NCI-H82 treated with DMSO at 0.1 percent for 48 hours (cell line): ENCODE results near the gene TMEM92.
A peak's percentile ranks its signal among the peaks of the same experiment; 100 is the strongest.
"Not testable (repeated sequence)": the region's sequence is repeated elsewhere in the genome, so short reads cannot be mapped to it uniquely, and the experiment has no call there.

ENCODE experiments used
- DNase-seq: peaks from one replicate; lab custom pipeline; 2025; ENCODE audit not compliant: unreplicated experiment; lab: John Stamatoyannopoulos, UW

The TMEM92 gene

GRCh38 chr17:50297407-50297865 is 23.2 kb downstream of the TMEM92 start:
- peak; percentile 20 for DNase-seq

DNA sequence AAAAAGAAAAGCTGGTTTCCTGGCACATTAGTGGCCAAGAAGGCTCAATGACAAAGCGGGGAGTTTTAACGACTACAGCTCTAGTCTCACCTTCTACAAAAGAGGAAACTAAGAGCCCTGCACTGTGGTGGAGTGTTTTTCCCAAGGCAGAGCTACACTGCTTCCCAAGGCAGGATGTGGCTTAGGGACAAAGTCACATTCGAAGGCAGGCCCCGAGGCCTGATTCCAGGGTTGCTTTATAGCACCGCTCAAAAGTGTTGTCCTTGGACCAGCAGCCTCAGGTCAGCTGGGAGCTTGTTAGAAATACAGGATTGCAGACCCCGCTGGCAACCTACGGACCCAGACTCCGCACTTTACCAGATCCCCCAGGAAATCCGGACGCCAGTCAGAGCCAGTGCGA is 23.8 kb downstream of the TMEM92 start:
- DNase-seq: no peak

GRCh38 chr17:50299776-50300175 is 25.5 kb downstream of the TMEM92 start:
- no peak for DNase-seq

DNA sequence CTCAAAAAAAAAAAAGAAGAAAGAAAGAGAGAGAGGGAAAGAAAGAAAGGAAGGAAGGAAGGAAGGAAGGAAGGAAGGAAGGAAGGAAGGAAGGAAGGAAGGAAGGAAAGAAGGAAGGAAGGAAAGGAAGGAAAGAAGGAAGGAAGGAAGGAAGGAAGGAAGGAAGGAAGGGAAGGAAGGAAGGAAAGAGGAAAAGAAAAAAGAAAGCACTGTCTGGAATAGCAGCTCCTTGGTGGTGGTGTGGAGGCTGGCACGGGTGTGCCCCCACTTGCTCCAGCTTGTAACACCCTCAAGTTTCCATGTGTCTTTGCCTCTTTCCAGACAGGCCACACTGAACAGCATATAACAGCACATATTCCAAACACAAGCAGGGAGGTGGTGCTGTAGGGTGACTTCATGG is 26.6 kb downstream of the TMEM92 start:
- DNase-seq: not testable (repeated sequence)

DNA sequence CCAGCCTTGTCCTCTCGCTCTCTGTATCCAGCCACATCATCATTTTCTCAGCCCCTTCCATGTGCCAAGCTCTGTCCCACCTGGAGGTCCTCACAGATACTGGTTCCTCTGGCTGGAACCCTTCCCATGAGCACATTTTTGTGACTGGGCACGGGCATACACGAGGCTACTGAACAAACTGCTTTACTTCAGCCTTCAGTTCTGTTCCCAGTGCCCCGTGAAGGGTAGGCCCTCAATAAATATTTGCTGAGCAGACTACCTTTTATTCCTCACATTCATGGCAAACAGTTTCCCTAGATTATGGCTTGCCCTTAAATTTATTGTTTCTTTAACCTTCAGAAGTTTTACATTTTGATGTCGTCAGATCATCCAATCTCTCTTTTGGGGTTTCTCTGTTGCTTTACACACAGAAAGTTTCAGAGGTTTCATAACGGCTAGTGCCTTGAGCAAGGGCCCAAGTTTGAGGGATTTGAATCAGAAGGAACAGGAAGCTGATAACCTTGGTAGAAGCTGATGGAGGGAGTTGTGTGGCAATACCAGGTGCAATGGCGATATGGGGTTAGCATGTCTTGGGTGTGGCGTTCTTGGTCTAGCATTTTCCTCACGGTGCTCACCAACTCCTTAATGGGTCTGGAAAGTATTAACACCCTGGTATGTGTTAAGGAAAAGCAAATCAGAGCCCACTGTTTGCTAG is 27.8 kb downstream of the TMEM92 start:
- no peak for DNase-seq

DNA sequence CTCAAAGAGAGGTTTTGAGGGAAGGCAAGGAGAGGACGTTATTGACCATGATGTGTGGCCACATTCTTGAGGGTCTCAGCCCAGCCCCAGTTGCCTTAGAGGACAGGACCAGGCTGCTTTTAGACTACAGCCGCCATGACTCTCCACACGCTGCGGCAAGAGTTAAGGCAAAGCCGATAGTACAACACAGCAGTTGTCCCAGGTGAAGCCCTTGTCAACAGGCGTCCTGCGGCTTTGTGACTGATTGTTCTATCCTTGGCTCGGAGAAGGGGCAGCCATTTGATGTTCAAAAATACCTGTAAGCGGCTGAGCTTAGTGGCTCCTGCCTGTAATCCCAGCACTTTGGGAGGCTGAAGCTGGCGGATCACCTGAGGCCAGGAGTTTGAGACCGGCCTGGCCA is 28.8 kb downstream of the TMEM92 start:
- DNase-seq: no peak

DNA sequence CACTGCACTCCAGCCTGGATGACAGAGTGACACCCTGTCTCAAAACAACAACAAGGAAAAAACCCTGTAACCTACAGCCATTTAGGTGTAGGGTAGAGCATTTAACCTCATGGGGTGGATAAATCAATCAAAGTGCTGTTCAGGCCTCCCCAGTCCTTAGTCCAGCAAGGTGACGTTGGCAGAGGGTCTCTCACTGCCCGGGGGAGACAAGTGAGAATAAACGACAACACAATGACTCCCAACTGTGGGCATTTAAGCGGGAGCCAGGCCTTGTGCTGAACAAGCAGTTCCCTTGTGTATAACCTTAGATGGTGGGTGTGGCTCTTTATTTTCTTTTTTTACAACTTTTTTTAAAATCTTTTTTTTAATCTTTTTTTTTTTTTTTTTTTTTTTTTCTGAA is 29.3 kb downstream of the TMEM92 start:
- no peak for DNase-seq

DNA sequence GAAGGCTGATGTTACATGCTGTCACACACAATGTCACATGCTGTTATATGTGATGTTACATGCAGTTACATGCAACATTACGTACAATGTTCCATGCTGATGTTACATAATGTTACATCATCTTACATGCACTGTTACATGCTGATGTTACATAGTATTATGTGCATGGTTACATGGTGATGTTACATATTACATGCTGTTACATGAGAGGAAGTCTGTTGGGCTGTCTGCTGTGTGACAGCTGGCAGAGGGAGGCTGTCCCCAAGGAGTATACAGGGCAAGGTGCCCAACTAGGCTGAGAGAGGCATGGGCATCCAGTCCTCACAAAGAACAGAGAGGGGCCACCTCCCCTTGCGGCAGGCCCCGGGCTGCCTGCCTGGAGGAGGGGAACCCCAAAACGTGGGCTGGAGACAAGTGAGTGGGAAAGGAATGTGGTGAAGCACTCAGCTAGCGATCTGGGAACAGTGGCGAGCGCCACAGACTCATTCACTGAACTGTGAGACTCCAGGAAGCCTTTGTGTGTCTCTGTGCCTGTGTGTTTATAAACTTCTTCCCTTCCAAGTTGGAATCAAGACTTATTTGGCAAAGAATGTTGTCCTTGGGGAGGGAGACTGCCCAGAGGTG is 30.6 kb downstream of the TMEM92 start:
- no peak for DNase-seq

DNA sequence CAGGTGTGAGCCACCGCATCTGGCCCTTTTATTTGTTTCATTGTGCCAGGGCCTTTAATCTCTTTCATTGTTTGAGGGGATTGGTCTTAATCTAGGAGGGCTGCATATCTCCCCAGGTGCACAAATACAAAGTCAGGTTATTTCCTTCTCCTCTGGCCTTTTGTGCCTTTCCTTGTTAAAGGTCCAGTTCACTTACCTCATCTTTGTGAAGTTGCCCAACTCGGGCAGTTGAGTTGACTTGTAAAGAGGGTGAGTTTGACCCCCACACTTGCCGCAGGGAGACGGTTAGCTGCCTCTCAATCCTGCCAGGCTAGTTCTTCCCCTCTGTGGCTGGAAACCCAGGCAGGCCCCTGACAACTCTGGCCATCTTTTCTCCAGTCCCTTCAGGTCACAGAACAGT is 33.4 kb downstream of the TMEM92 start:
- no peak for DNase-seq

- no peak for DNase-seq
Observed at GRCh38 chr17:50308666-50309065, 34.4 kb downstream of the TMEM92 start.

GRCh38 chr17:50310455-50311111 is 36.3 kb downstream of the TMEM92 start:
- no peak for DNase-seq

GRCh38 chr17:50311112-50311460 is 36.8 kb downstream of the TMEM92 start:
- no peak for DNase-seq

DNA sequence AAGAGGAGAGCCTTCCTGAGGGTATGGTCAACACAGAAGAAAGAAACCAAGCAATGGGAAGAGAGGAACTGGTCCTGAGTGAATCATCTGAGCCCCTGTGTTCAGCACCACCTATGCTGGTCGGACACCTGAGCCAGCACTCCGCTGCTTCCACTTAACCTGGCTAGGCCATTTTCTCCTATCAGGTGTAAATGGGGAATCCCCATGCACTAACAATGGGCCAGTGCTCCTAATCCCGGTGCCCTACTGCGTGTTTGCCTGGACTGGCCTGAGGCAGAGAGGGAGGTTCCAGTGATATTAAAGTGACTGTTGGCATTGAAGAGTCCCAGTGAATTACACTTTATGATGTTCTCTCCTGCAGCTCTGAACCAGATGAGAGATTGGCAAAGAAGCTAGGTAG is 37.2 kb downstream of the TMEM92 start:
- no peak for DNase-seq

GRCh38 chr17:50312308-50312707 is 38.0 kb downstream of the TMEM92 start:
- DNase-seq: no peak

- no peak for DNase-seq
Observed at GRCh38 chr17:50314456-50315011, 40.3 kb downstream of the TMEM92 start.

GRCh38 chr17:50316016-50316587 is 41.8 kb downstream of the TMEM92 start:
- DNase-seq: no peak

DNA sequence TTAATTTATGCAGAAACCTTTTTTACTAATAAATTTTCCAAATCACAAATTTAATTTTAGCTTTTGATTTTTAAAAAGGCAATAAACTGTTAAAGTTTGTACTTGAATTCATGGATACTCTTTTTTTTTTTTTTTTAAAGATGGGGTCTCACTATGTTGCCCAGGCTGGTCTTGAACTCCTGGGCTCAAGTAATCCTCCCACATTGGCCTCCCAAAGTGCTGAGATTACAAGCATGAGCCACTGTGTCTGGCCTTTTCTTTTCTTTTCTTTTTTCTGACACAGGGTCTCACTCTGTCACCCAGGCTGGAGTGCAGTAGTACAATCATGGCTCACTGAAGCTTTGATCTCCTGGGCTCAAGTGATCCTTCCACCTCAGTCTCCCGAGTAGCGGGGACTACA is 42.4 kb downstream of the TMEM92 start:
- DNase-seq: not testable (repeated sequence)

DNA sequence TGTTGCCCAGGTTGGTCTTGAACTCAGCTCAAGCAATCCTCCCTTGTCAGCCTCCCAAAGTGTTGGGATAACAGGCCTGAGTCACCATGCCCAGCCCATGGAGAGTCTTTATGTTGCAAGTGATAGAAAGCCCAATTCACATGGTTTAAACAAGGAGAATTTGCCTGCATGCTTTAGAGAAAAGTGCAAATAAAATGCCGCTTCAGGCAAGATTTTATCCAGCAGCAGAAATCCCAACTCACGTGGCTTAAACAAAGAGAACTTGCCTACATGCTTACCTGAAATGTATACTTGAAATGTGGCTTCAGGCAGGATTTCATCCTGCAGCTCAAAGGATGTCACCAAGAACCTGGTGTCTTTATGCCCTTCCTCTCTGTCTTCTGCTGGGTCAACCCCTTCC is 42.9 kb downstream of the TMEM92 start:
- no peak for DNase-seq

- DNase-seq: peak; percentile 90
Observed at GRCh38 chr17:50318501-50319285, 44.4 kb downstream of the TMEM92 start.

GRCh38 chr17:50319306-50320004 is 45.2 kb downstream of the TMEM92 start:
- no peak for DNase-seq
